Activated B cell treated with CpG ODN at 0.5 μM for 24 hours (primary cell): ENCODE measurements around the gene ATXN2L. TPM values are rescaled to one million over a fixed set of nuclear protein-coding genes. Genes with fewer than 3 reads are reported as not detected.

Experiments used
- ATAC-seq: fragments of 200-7000 bp; cut with Tn5 transposase; one replicate; pipeline ENCODE4 v1.10.0; 2021; ENCODE audit warnings: low read depth, mild to moderate bottlenecking, moderate library complexity
- CTCF ChIA-PET: fragments of 350-600 bp; sonication (Branson Sonifier 250); formaldehyde crosslinking; loops from one replicate; lab custom pipeline; 2021; ENCODE audit warnings: antibody characterized with exemption; lab: Charles Lee
- POLR2A ChIA-PET: fragments of 350-600 bp; sonication (Branson Sonifier 250); formaldehyde crosslinking; loops from one replicate; lab custom pipeline; 2021; ENCODE audit warnings: antibody characterized with exemption; lab: Charles Lee
- DNase-seq: peaks from one replicate; pipeline ENCODE4 v3.0.0; 2022
- H3K27ac Mint-ChIP-seq: one replicate; pipeline ENCODE4 v1.8.0; 2020; ENCODE audit warnings: mixed read lengths
- H3K27me3 Mint-ChIP-seq: one replicate; pipeline ENCODE4 v1.8.0; 2021; ENCODE audit warnings: mixed read lengths
- H3K36me3 Mint-ChIP-seq: one replicate; pipeline ENCODE4 v1.8.0; 2021; ENCODE audit warnings: low read depth, mixed read lengths
- H3K4me1 Mint-ChIP-seq: one replicate; pipeline ENCODE4 v1.8.0; 2021; ENCODE audit warnings: mixed read lengths
- H3K4me3 Mint-ChIP-seq: one replicate; pipeline ENCODE4 v1.8.0; 2020; ENCODE audit warnings: mild to moderate bottlenecking, mixed read lengths
- H3K9me3 Mint-ChIP-seq: one replicate; pipeline ENCODE4 v1.8.0; 2020; ENCODE audit warnings: mixed read lengths
- CTCF ChIP-seq: fragments of 200-600 bp; IDR thresholded peaks from one replicate; pipeline ENCODE4 v1.8.0; 2022; ENCODE audit warnings: antibody characterized with exemption, mild to moderate bottlenecking
- intact Hi-C: fragments of 100-400 bp; cut with micrococcal nuclease; formaldehyde crosslinking; loops from one replicate; pipeline ENCODE4 v1.15.1; 2024
- total RNA-seq: library from RNA; stranded (reverse); gene quantifications from 2 replicates; pipeline ENCODE4 v1.2.3, GENCODE V29; 2022

Gene ATXN2L
- total RNA-seq, 1 donor from 2014 or later = 335 TPM

GRCh38 chr16:28826141-28826540 lies 3.3 kb downstream of the ATXN2L start:
- no peak for ATAC-seq
- TF ChIP-seq CTCF = no peak
- H3K27me3 Mint-ChIP-seq = no peaks in the 10 kb centered on the region
- no peak for DNase-seq
- peak overlapping the region; percentile 54 for H3K27ac Mint-ChIP-seq
- CTCF ChIA-PET = no interaction called here
- no peak overlapping the region for H3K4me3 Mint-ChIP-seq
- H3K4me1 Mint-ChIP-seq = peaks cover 43% of the 10 kb centered on the region
- H3K9me3 Mint-ChIP-seq = no peaks in the 10 kb centered on the region
- intact Hi-C loops = no loop called here
- POLR2A ChIA-PET = no interaction called here
- peaks cover 69% of the 10 kb centered on the region for H3K36me3 Mint-ChIP-seq

GRCh38 chr16:28829747-28830146 lies 6.9 kb downstream of the ATXN2L start:
- ChIA-PET POLR2A (no interaction called here), CTCF (no interaction called here)
- DNase-seq = no peak
- intact Hi-C loops = no loop called here
- TF ChIP-seq CTCF = no peak
- Mint-ChIP-seq H3K4me1 (peaks cover 29% of the 10 kb centered on the region), H3K36me3 (peaks cover 93% of the 10 kb centered on the region), H3K27ac (no peak overlapping the region), H3K9me3 (no peaks in the 10 kb centered on the region), H3K27me3 (no peaks in the 10 kb centered on the region), H3K4me3 (no peak overlapping the region)
- no peak for ATAC-seq

GRCh38 chr16:28830531-28830930 lies 7.7 kb downstream of the ATXN2L start:
- intact Hi-C loops = no loop called here
- H3K36me3 Mint-ChIP-seq = peaks cover 95% of the 10 kb centered on the region

GRCh38 chr16:28834349-28834748 lies 11.6 kb downstream of the ATXN2L start:
- no peaks in the 10 kb centered on the region for H3K27me3 Mint-ChIP-seq
- CTCF ChIA-PET = no interaction called here
- peaks cover 7% of the 10 kb centered on the region for H3K4me1 Mint-ChIP-seq
- TF ChIP-seq CTCF = no peak
- POLR2A ChIA-PET = interaction anchor here (1.1 kb wide), 1 partner anchor 9 kb away, joined by 3 read pairs; no protein-coding TSS in a partner anchor
- DNase-seq (no peak), ATAC-seq (no peak)
- H3K27ac Mint-ChIP-seq = no peak overlapping the region
- no peaks in the 10 kb centered on the region for H3K9me3 Mint-ChIP-seq
- intact Hi-C loops = no loop called here
- no peak overlapping the region for H3K4me3 Mint-ChIP-seq
- H3K36me3 Mint-ChIP-seq = peaks cover 93% of the 10 kb centered on the region

More at GRCh38 chr16:28830531-28830930, 7.7 kb downstream of the ATXN2L start:
- no peak for TF ChIP-seq CTCF
- DNase-seq = no peak
- H3K27ac Mint-ChIP-seq = no peak overlapping the region
- ChIA-PET POLR2A (no interaction called here), CTCF (no interaction called here)
- H3K4me3 Mint-ChIP-seq = no peak overlapping the region
- no peak for ATAC-seq
- no peaks in the 10 kb centered on the region for H3K27me3 Mint-ChIP-seq
- H3K9me3 Mint-ChIP-seq = no peaks in the 10 kb centered on the region
- H3K4me1 Mint-ChIP-seq = peaks cover 21% of the 10 kb centered on the region

- POLR2A ChIA-PET = interaction anchor here (1.1 to 1.2 kb wide), 2 partner anchors 8 to 110 kb away, joined by 3 read pairs; no protein-coding TSS in a partner anchor
Observed at GRCh38 chr16:28834873-28835863, 12.4 kb downstream of the ATXN2L start.

More at GRCh38 chr16:28834873-28835863, 12.4 kb downstream of the ATXN2L start:
- Mint-ChIP-seq H3K36me3 (peaks cover 87% of the 10 kb centered on the region), H3K27me3 (no peaks in the 10 kb centered on the region), H3K4me1 (peaks cover 7% of the 10 kb centered on the region), H3K4me3 (no peak overlapping the region), H3K9me3 (no peaks in the 10 kb centered on the region), H3K27ac (no peak overlapping the region)
- intact Hi-C loops = no loop called here
- no peak for TF ChIP-seq CTCF
- ATAC-seq (no peak), DNase-seq (no peak)
- CTCF ChIA-PET = interaction anchor here (1.3 kb wide), 1 partner anchor 110 kb away, joined by 4 read pairs; no protein-coding TSS in a partner anchor
